ENCODE measurements around the gene HCN1.
"Not testable (repeated sequence)": the region's sequence is repeated elsewhere in the genome, so short reads cannot be mapped to it uniquely, and the experiment has no call there.

HCN1 gene

GRCh38 chr5:45672271-45672670, 23.9 kb downstream of the HCN1 start:
- Mint-ChIP-seq H3K27me3 (no peaks in the 10 kb centered on the region), H3K36me3 (ENCODE audit: low read depth) (no peaks in the 10 kb centered on the region), H3K9me3 (peaks cover 11% of the 10 kb centered on the region), H3K4me3 (no peak overlapping the region), H3K27ac (no peak overlapping the region), H3K4me1 (ENCODE audit: low read depth) (no peaks in the 10 kb centered on the region)

DNA sequence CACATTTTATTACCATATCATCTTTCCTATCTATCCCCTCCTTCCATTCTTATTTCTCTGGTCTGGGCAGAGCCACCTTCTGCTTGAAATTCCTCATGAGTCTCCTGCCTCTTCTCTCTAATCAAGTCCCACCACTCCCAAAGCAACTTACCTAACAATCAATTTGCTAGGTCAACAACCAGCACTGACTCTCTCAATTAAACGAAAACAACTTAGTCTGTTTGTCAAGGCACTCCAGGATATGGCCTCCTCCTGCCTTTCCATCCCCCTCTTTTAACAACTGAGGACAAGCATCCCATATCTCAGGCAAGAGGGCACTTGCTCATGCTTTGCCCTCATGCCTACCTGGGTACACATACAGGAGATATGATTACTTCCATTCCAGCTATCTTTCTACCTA, 47.4 kb downstream of the HCN1 start:
- H3K27ac Mint-ChIP-seq: no peak overlapping the region
- no peaks in the 10 kb centered on the region for H3K4me1 Mint-ChIP-seq (ENCODE audit: low read depth)
- H3K4me3 Mint-ChIP-seq: no peak overlapping the region
- H3K36me3 Mint-ChIP-seq (ENCODE audit: low read depth): no peaks in the 10 kb centered on the region
- H3K27me3 Mint-ChIP-seq: no peaks in the 10 kb centered on the region
- H3K9me3 Mint-ChIP-seq: peaks cover 26% of the 10 kb centered on the region

DNA sequence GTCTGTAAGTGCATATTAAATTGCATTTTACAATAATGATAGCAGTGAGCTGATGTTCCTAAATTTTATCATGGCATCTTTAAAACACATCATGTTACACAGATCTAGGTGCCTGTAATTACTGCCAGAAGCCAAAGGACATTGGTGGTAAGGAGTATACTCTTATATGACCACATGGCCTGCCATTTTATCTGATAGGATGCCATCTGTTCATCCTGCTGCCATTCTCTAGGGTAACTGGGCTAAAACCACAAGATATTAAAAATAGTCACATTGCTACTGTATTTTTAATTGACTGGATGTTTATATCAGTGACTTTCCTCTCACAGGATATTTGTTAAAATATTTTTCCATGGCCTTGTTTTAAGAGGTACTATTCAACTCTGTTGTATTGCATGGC, 53.1 kb downstream of the HCN1 start:
- Mint-ChIP-seq H3K27me3 (no peaks in the 10 kb centered on the region), H3K4me3 (no peak overlapping the region), H3K4me1 (ENCODE audit: low read depth) (no peaks in the 10 kb centered on the region), H3K9me3 (peaks cover 20% of the 10 kb centered on the region), H3K36me3 (ENCODE audit: low read depth) (no peaks in the 10 kb centered on the region), H3K27ac (no peak overlapping the region)

DNA sequence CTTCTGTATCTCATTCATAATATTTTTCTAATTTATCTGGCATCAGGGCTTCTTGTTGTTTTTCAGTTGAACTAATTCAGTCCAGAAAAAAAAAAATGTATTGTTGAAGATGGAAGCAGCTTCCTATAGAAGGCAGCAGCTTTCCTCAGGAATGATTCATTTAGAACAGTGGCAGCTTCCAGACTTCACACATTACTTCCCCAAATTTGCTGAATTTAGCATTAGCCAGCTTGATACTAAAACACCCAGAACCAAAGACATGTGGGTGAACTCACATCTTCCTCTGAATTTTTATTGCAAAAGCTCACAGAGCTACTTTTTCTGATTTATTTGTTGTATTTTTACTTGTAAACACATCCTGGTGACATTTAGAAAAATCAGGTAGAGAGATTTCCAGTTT, 53.8 kb downstream of the HCN1 start:
- H3K27ac Mint-ChIP-seq: no peak overlapping the region
- H3K36me3 Mint-ChIP-seq (ENCODE audit: low read depth): no peaks in the 10 kb centered on the region
- no peaks in the 10 kb centered on the region for H3K4me1 Mint-ChIP-seq (ENCODE audit: low read depth)
- peaks cover 20% of the 10 kb centered on the region for H3K9me3 Mint-ChIP-seq
- no peak overlapping the region for H3K4me3 Mint-ChIP-seq
- no peaks in the 10 kb centered on the region for H3K27me3 Mint-ChIP-seq

DNA sequence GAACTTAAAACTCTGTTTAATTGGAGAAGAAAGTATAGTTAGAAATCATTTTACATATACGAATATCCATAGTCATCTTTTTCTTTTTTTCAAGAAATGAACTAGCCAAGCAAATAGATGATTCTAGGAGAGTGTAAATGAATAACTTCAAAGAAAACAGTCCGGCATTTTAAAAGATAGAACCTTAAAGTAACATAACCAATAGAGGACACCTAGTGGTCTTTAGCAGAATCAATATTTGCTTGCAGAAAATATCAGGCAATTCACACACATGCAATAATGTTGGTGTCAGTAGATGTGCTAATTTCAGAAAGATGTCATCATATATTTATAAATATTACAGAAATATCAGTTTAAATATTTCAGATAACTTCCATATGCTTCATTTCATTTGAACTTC, 57.1 kb downstream of the HCN1 start:
- no peaks in the 10 kb centered on the region for H3K36me3 Mint-ChIP-seq (ENCODE audit: low read depth)
- H3K27ac Mint-ChIP-seq: no peak overlapping the region
- no peaks in the 10 kb centered on the region for H3K27me3 Mint-ChIP-seq
- H3K4me1 Mint-ChIP-seq (ENCODE audit: low read depth): no peaks in the 10 kb centered on the region
- peaks cover 21% of the 10 kb centered on the region for H3K9me3 Mint-ChIP-seq
- no peak overlapping the region for H3K4me3 Mint-ChIP-seq

GRCh38 chr5:45627076-45627656, 69.0 kb downstream of the HCN1 start:
- Mint-ChIP-seq H3K27ac (no peak overlapping the region), H3K36me3 (ENCODE audit: low read depth) (no peaks in the 10 kb centered on the region)

DNA sequence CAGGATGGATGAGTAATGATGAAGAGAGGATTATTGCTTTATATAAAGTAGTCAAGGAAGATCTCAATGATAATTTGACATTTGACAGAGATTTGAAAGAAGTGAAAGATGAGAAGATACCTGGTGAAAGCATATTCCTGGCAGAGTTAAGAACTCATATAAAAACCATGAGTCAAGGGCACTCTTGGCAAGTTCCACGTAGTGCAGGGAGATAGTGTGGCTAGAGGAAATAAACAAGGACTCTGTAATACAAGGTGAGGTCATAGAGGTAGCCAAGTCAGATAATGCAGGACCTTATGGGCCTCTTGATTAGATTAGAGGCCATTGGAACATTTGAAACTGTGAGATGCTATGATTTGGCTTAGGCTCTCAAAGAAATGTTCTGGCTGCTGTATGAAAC, 72.3 kb downstream of the HCN1 start:
- no peak overlapping the region for H3K27ac Mint-ChIP-seq
- H3K4me3 Mint-ChIP-seq: no peak overlapping the region
- H3K36me3 Mint-ChIP-seq (ENCODE audit: low read depth): no peaks in the 10 kb centered on the region
- H3K27me3 Mint-ChIP-seq: no peaks in the 10 kb centered on the region
- H3K4me1 Mint-ChIP-seq (ENCODE audit: low read depth): no peaks in the 10 kb centered on the region
- peaks cover 18% of the 10 kb centered on the region for H3K9me3 Mint-ChIP-seq

More at GRCh38 chr5:45627076-45627656, 69.0 kb downstream of the HCN1 start:
- Mint-ChIP-seq H3K4me3 (no peak overlapping the region), H3K9me3 (peaks cover 12% of the 10 kb centered on the region), H3K4me1 (ENCODE audit: low read depth) (no peaks in the 10 kb centered on the region), H3K27me3 (no peaks in the 10 kb centered on the region)

GRCh38 chr5:45622365-45622764, 73.8 kb downstream of the HCN1 start:
- Mint-ChIP-seq H3K27me3 (no peaks in the 10 kb centered on the region), H3K27ac (no peak overlapping the region), H3K4me1 (ENCODE audit: low read depth) (no peaks in the 10 kb centered on the region), H3K9me3 (peaks cover 29% of the 10 kb centered on the region), H3K36me3 (ENCODE audit: low read depth) (no peaks in the 10 kb centered on the region), H3K4me3 (no peak overlapping the region)

DNA sequence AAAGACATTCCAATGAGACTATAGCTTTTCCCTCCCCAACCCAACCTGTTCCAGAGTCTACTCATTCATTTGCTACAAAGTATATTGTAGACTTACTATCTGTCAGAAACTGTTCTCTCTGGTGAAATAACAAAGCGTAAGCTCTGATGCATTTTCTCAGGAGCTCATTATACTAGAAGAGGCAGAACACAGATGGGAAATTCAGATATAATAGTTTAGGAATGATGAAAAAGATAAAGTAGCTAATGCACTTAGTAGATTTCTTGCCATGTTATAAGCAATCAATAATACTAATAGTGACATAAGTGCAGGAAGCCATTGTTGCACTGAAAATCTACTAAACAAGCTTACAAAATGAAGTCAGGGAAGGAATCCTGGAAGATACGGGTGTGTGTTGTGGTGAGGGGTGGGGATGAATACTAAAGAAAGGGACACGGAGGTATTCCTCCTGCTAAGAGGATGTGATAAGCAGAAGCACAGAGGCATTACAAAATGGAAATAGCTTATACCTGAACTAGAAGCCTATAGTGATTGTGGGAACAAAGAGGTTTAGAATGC, 78.2 kb downstream of the HCN1 start:
- no peaks in the 10 kb centered on the region for H3K36me3 Mint-ChIP-seq (ENCODE audit: low read depth)

GRCh38 chr5:45609661-45610060, 86.5 kb downstream of the HCN1 start:
- Mint-ChIP-seq H3K27me3 (no peaks in the 10 kb centered on the region), H3K4me1 (ENCODE audit: low read depth) (no peaks in the 10 kb centered on the region), H3K9me3 (peaks cover 5% of the 10 kb centered on the region), H3K4me3 (no peak overlapping the region), H3K36me3 (ENCODE audit: low read depth) (no peaks in the 10 kb centered on the region), H3K27ac (no peak overlapping the region)

More for the DNA sequence above, 78.2 kb downstream of the HCN1 start:
- Mint-ChIP-seq H3K4me3 (no peak overlapping the region), H3K9me3 (peaks cover 16% of the 10 kb centered on the region), H3K4me1 (ENCODE audit: low read depth) (no peaks in the 10 kb centered on the region), H3K27ac (no peak overlapping the region), H3K27me3 (no peaks in the 10 kb centered on the region)

GRCh38 chr5:45604092-45604491, 92.1 kb downstream of the HCN1 start:
- H3K27me3 Mint-ChIP-seq: no peaks in the 10 kb centered on the region
- no peak overlapping the region for H3K4me3 Mint-ChIP-seq
- no peaks in the 10 kb centered on the region for H3K36me3 Mint-ChIP-seq (ENCODE audit: low read depth)
- no peaks in the 10 kb centered on the region for H3K4me1 Mint-ChIP-seq (ENCODE audit: low read depth)
- no peak overlapping the region for H3K27ac Mint-ChIP-seq
- H3K9me3 Mint-ChIP-seq: peaks cover 4% of the 10 kb centered on the region

DNA sequence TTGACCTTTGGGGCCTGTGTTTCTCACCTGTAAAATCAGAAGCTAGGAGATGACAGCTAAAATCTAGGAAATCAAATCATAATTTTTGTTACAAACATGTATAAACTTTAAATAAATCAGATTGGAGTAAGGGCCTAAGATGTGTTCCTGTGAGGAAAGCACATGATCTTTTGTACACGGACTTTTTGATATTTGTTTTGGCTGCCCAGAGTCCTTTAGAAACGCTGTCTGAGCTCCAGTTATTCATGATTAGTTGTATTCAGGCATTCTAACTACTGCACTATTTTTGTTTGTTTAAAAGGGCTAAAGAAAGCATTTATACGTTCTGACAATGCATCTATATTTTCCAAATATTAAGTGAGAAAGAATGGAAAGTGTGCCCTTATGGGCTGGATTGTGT, 94.8 kb downstream of the HCN1 start:
- Mint-ChIP-seq H3K27me3 (no peaks in the 10 kb centered on the region), H3K27ac (no peak overlapping the region), H3K4me1 (ENCODE audit: low read depth) (no peaks in the 10 kb centered on the region), H3K36me3 (ENCODE audit: low read depth) (no peaks in the 10 kb centered on the region), H3K9me3 (peaks cover 4% of the 10 kb centered on the region), H3K4me3 (no peak overlapping the region)

GRCh38 chr5:45596320-45596719, 99.9 kb downstream of the HCN1 start:
- H3K36me3 Mint-ChIP-seq (ENCODE audit: low read depth): no peaks in the 10 kb centered on the region

GRCh38 chr5:45586001-45586400, 110.2 kb downstream of the HCN1 start:
- H3K27me3 Mint-ChIP-seq: not testable (repeated sequence)

More at GRCh38 chr5:45596320-45596719, 99.9 kb downstream of the HCN1 start:
- Mint-ChIP-seq H3K4me3 (no peak overlapping the region), H3K4me1 (ENCODE audit: low read depth) (no peaks in the 10 kb centered on the region), H3K27me3 (no peaks in the 10 kb centered on the region), H3K9me3 (peaks cover 7% of the 10 kb centered on the region), H3K27ac (no peak overlapping the region)

GRCh38 chr5:45578270-45578669, 117.9 kb downstream of the HCN1 start:
- peaks cover 11% of the 10 kb centered on the region for H3K9me3 Mint-ChIP-seq
- no peak overlapping the region for H3K4me3 Mint-ChIP-seq
- H3K36me3 Mint-ChIP-seq (ENCODE audit: low read depth): no peaks in the 10 kb centered on the region
- H3K27me3 Mint-ChIP-seq: no peaks in the 10 kb centered on the region
- no peak overlapping the region for H3K27ac Mint-ChIP-seq
- no peaks in the 10 kb centered on the region for H3K4me1 Mint-ChIP-seq (ENCODE audit: low read depth)

More at GRCh38 chr5:45586001-45586400, 110.2 kb downstream of the HCN1 start:
- H3K4me3 Mint-ChIP-seq; H3K27ac Mint-ChIP-seq; H3K36me3 Mint-ChIP-seq (ENCODE audit: low read depth); H3K4me1 Mint-ChIP-seq (ENCODE audit: low read depth): not testable (repeated sequence)
- peaks cover 11% of the 10 kb centered on the region for H3K9me3 Mint-ChIP-seq

GRCh38 chr5:45568813-45569212, 127.4 kb downstream of the HCN1 start:
- Mint-ChIP-seq H3K4me3 (no peak overlapping the region), H3K27ac (no peak overlapping the region), H3K9me3 (peaks cover 7% of the 10 kb centered on the region), H3K4me1 (ENCODE audit: low read depth) (no peaks in the 10 kb centered on the region), H3K36me3 (ENCODE audit: low read depth) (no peaks in the 10 kb centered on the region), H3K27me3 (no peaks in the 10 kb centered on the region)

All from stimulated activated naive CD8-positive, alpha-beta T cell treated with anti-CD3 and anti-CD28 coated beads, Interleukin-15, Interleukin-2, amounts not matched to agents 100 ng/mL and 50 ng/mL, for 24 hours (primary cell).